Activated T-cell treated with anti-CD3 and anti-CD28 coated beads, Interleukin-2, amount 50 U/mL, for 4 hours (primary cell): ENCODE measurements around the gene AGGF1. TPM values are rescaled to one million over a fixed set of nuclear protein-coding genes. Genes with fewer than 3 reads are reported as not detected.
A peak's percentile ranks its signal among the peaks of the same experiment; 100 is the strongest.

ENCODE experiments used
- ATAC-seq, 2 donors: fragments of 200-7000 bp; cut with Tn5 transposase; one replicate each; pipeline ENCODE4 v1.10.0; 2021
- DNase-seq: peaks from one replicate; pipeline ENCODE4 v3.0.0-alpha.2; 2020
- H3K27me3 Mint-ChIP-seq: one replicate; pipeline ENCODE4 v1.8.0; 2021; ENCODE audit warnings: low read depth, mixed read lengths
- H3K36me3 Mint-ChIP-seq: one replicate; pipeline ENCODE4 v1.8.0; 2022; ENCODE audit warnings: mixed read lengths; ENCODE audit not compliant: insufficient read depth
- H3K4me1 Mint-ChIP-seq: one replicate; pipeline ENCODE4 v1.8.0; 2021; ENCODE audit warnings: low read depth, mixed read lengths
- H3K4me3 Mint-ChIP-seq: one replicate; pipeline ENCODE4 v1.8.0; 2021; ENCODE audit warnings: mild to moderate bottlenecking, moderate library complexity, mixed read lengths
- H3K9me3 Mint-ChIP-seq: one replicate; pipeline ENCODE4 v1.8.0; 2021; ENCODE audit warnings: mixed read lengths
- total RNA-seq, 3 donors: library from RNA; stranded (reverse); gene quantifications; one replicate each; pipeline ENCODE4 v1.2.1, GENCODE V29; 2021

AGGF1 gene
- total RNA-seq, 3 donors from 2014 or later: 31.7 to 32.8 (median 31.9) TPM

GRCh38 chr5:77011498-77011897 is 18.7 kb upstream of the AGGF1 start:
- no peak for DNase-seq
- no peaks in the 10 kb centered on the region for H3K9me3 Mint-ChIP-seq
- H3K36me3 Mint-ChIP-seq: no peaks in the 10 kb centered on the region
- no peak overlapping the region for H3K4me3 Mint-ChIP-seq
- ATAC-seq: no peak
- peaks cover 11% of the 10 kb centered on the region for H3K27me3 Mint-ChIP-seq
- no peaks in the 10 kb centered on the region for H3K4me1 Mint-ChIP-seq

GRCh38 chr5:77012601-77013000 is 17.6 kb upstream of the AGGF1 start:
- ATAC-seq: no peak
- Mint-ChIP-seq H3K9me3 (no peaks in the 10 kb centered on the region), H3K4me1 (no peaks in the 10 kb centered on the region), H3K4me3 (no peak overlapping the region), H3K36me3 (no peaks in the 10 kb centered on the region), H3K27me3 (peaks cover 16% of the 10 kb centered on the region)
- no peak for DNase-seq

- ATAC-seq: no peak
- DNase-seq: no peak
- H3K36me3 Mint-ChIP-seq: no peaks in the 10 kb centered on the region
- peaks cover 27% of the 10 kb centered on the region for H3K27me3 Mint-ChIP-seq
- H3K4me1 Mint-ChIP-seq: no peaks in the 10 kb centered on the region
- no peaks in the 10 kb centered on the region for H3K9me3 Mint-ChIP-seq
- H3K4me3 Mint-ChIP-seq: no peak overlapping the region
Observed at GRCh38 chr5:77015938-77016569, 14.2 kb upstream of the AGGF1 start.

GRCh38 chr5:77016962-77017361 is 13.2 kb upstream of the AGGF1 start:
- Mint-ChIP-seq H3K4me3 (no peak overlapping the region), H3K4me1 (no peaks in the 10 kb centered on the region), H3K27me3 (peaks cover 34% of the 10 kb centered on the region), H3K36me3 (no peaks in the 10 kb centered on the region), H3K9me3 (no peaks in the 10 kb centered on the region)
- ATAC-seq (no peak), DNase-seq (no peak)

- no peak for DNase-seq
- ATAC-seq: no peak
- H3K27me3 Mint-ChIP-seq: peaks cover 38% of the 10 kb centered on the region
- no peaks in the 10 kb centered on the region for H3K4me1 Mint-ChIP-seq
- H3K4me3 Mint-ChIP-seq: no peak overlapping the region
- no peaks in the 10 kb centered on the region for H3K36me3 Mint-ChIP-seq
- H3K9me3 Mint-ChIP-seq: no peaks in the 10 kb centered on the region
Observed at GRCh38 chr5:77017668-77018067, 12.5 kb upstream of the AGGF1 start.

GRCh38 chr5:77022511-77023417 is 7.4 kb upstream of the AGGF1 start:
- no peaks in the 10 kb centered on the region for H3K36me3 Mint-ChIP-seq
- H3K4me1 Mint-ChIP-seq: no peaks in the 10 kb centered on the region
- H3K9me3 Mint-ChIP-seq: no peaks in the 10 kb centered on the region
- DNase-seq (no peak), ATAC-seq (no peak)
- H3K4me3 Mint-ChIP-seq: no peak overlapping the region
- H3K27me3 Mint-ChIP-seq: peaks cover 34% of the 10 kb centered on the region

- Mint-ChIP-seq H3K27me3 (peaks cover 27% of the 10 kb centered on the region), H3K9me3 (peaks cover 8% of the 10 kb centered on the region), H3K4me3 (no peak overlapping the region), H3K36me3 (no peaks in the 10 kb centered on the region), H3K4me1 (peaks cover 2% of the 10 kb centered on the region)
- ATAC-seq: no peak
- DNase-seq: no peak
Observed at GRCh38 chr5:77024490-77024889, 5.7 kb upstream of the AGGF1 start.

- no peaks in the 10 kb centered on the region for H3K36me3 Mint-ChIP-seq
- H3K4me3 Mint-ChIP-seq: peak overlapping the region; percentile 45
- ATAC-seq: no peak
- peaks cover 8% of the 10 kb centered on the region for H3K9me3 Mint-ChIP-seq
- peaks cover 33% of the 10 kb centered on the region for H3K4me1 Mint-ChIP-seq
- H3K27me3 Mint-ChIP-seq: peaks cover 2% of the 10 kb centered on the region
- DNase-seq: no peak
Observed at GRCh38 chr5:77028631-77029375, 1.4 kb upstream of the AGGF1 start.

GRCh38 chr5:77029376-77029885 is 773 bp upstream of the AGGF1 start:
- Mint-ChIP-seq H3K9me3 (peaks cover 8% of the 10 kb centered on the region), H3K27me3 (peaks cover 2% of the 10 kb centered on the region), H3K36me3 (no peaks in the 10 kb centered on the region), H3K4me3 (peak overlapping the region; percentile 94), H3K4me1 (peaks cover 36% of the 10 kb centered on the region)
- ATAC-seq (no peak), DNase-seq (no peak)

- H3K4me1 Mint-ChIP-seq: peaks cover 40% of the 10 kb centered on the region
- H3K36me3 Mint-ChIP-seq: peaks cover 15% of the 10 kb centered on the region
- DNase-seq (no peak), ATAC-seq (no peak)
- H3K27me3 Mint-ChIP-seq: no peaks in the 10 kb centered on the region
- peaks cover 8% of the 10 kb centered on the region for H3K9me3 Mint-ChIP-seq
- H3K4me3 Mint-ChIP-seq: peak overlapping the region; percentile 94
Observed at GRCh38 chr5:77031891-77032290, 1.7 kb downstream of the AGGF1 start.

- no peaks in the 10 kb centered on the region for H3K27me3 Mint-ChIP-seq
- DNase-seq (no peak), ATAC-seq (no peak)
- no peak overlapping the region for H3K4me3 Mint-ChIP-seq
- peaks cover 8% of the 10 kb centered on the region for H3K9me3 Mint-ChIP-seq
- H3K4me1 Mint-ChIP-seq: peaks cover 40% of the 10 kb centered on the region
- peaks cover 18% of the 10 kb centered on the region for H3K36me3 Mint-ChIP-seq
Observed at GRCh38 chr5:77032635-77033034, 2.4 kb downstream of the AGGF1 start.

GRCh38 chr5:77033338-77033737 is 3.1 kb downstream of the AGGF1 start:
- peaks cover 40% of the 10 kb centered on the region for H3K4me1 Mint-ChIP-seq

GRCh38 chr5:77035950-77036349 is 5.7 kb downstream of the AGGF1 start:
- Mint-ChIP-seq H3K27me3 (no peaks in the 10 kb centered on the region), H3K9me3 (no peaks in the 10 kb centered on the region), H3K4me1 (peaks cover 31% of the 10 kb centered on the region), H3K36me3 (peaks cover 27% of the 10 kb centered on the region), H3K4me3 (no peak overlapping the region)
- no peak for ATAC-seq
- DNase-seq: no peak

More at GRCh38 chr5:77033338-77033737, 3.1 kb downstream of the AGGF1 start:
- ATAC-seq (no peak), DNase-seq (no peak)
- H3K4me3 Mint-ChIP-seq: peak overlapping the region; percentile 1
- peaks cover 19% of the 10 kb centered on the region for H3K36me3 Mint-ChIP-seq
- H3K9me3 Mint-ChIP-seq: peaks cover 8% of the 10 kb centered on the region
- no peaks in the 10 kb centered on the region for H3K27me3 Mint-ChIP-seq

GRCh38 chr5:77046416-77047073 is 16.3 kb downstream of the AGGF1 start:
- Mint-ChIP-seq H3K36me3 (peaks cover 19% of the 10 kb centered on the region), H3K4me3 (no peak overlapping the region), H3K4me1 (peaks cover 6% of the 10 kb centered on the region), H3K9me3 (no peaks in the 10 kb centered on the region), H3K27me3 (no peaks in the 10 kb centered on the region)
- peak in 1 of 2 donors; percentile 48 for ATAC-seq
- no peak for DNase-seq
